WTC11 (cell line): Measurements from ENCODE around the gene PDK2. TPM values are rescaled to one million over a fixed set of nuclear protein-coding genes. Genes with fewer than 3 reads are reported as not detected.
A peak's percentile ranks its signal among the peaks of the same experiment; 100 is the strongest.

Experiments used
- ATAC-seq: fragments of 200-7000 bp; cut with Tn5 transposase; 2 replicates; pipeline ENCODE4 v1.10.0; 2021; ENCODE audit warnings: mild to moderate bottlenecking, moderate library complexity
- CTCF ChIA-PET: fragments of 300-600 bp; sonication (Branson Sonifier 250); formaldehyde crosslinking; loops from one replicate; lab custom pipeline; 2021; ENCODE audit warnings: antibody characterized with exemption; lab: Charles Lee
- POLR2A ChIA-PET: fragments of 350-600 bp; sonication (Branson Sonifier 250); formaldehyde crosslinking; loops from one replicate; lab custom pipeline; 2021; ENCODE audit warnings: antibody characterized with exemption; lab: Charles Lee
- DNase-seq: peaks from one replicate; pipeline ENCODE4 v3.0.0; 2021; ENCODE audit warnings: low spot score
- H3K27ac Mint-ChIP-seq: 2 replicates; pipeline ENCODE4 v1.8.0; 2021; ENCODE audit warnings: mixed read lengths
- H3K27me3 Mint-ChIP-seq: 2 replicates; pipeline ENCODE4 v1.8.0; 2021; ENCODE audit warnings: low read depth, mild to moderate bottlenecking, moderate library complexity, mixed read lengths
- H3K36me3 Mint-ChIP-seq: 2 replicates; pipeline ENCODE4 v1.8.0; 2021; ENCODE audit warnings: mixed read lengths
- H3K4me1 Mint-ChIP-seq: 2 replicates; pipeline ENCODE4 v1.8.0; 2022; ENCODE audit warnings: mixed read lengths
- H3K4me3 Mint-ChIP-seq: 2 replicates; pipeline ENCODE4 v1.8.0; 2021; ENCODE audit warnings: mild to moderate bottlenecking, moderate library complexity, mixed read lengths
- H3K9me3 Mint-ChIP-seq: 2 replicates; pipeline ENCODE4 v1.8.0; 2021; ENCODE audit warnings: mixed read lengths
- ATF2 ChIP-seq: sonication (generic); formaldehyde crosslinking; IDR thresholded peaks from 2 replicates; pipeline ENCODE4 v1.8.1; 2022; ENCODE audit warnings: low read depth, missing genetic modification reagents, borderline replicate concordance
- ATF6 ChIP-seq: sonication (generic); formaldehyde crosslinking; IDR thresholded peaks from 2 replicates; pipeline ENCODE4 v1.8.1; 2023; ENCODE audit warnings: mild to moderate bottlenecking, missing genetic modification reagents
- CDX4 ChIP-seq: fragments of 250-450 bp; sonication (Bioruptor Pico); IDR thresholded peaks from 2 replicates; pipeline ENCODE4 v1.9.0; 2021; ENCODE audit warnings: moderate library complexity, mild to moderate bottlenecking, inconsistent platforms, borderline replicate concordance
- E2F1 ChIP-seq: sonication (generic); formaldehyde crosslinking; IDR thresholded peaks from 2 replicates; pipeline ENCODE4 v1.8.0; 2022; ENCODE audit warnings: mild to moderate bottlenecking, missing genetic modification reagents
- E2F5 ChIP-seq: sonication (generic); formaldehyde crosslinking; IDR thresholded peaks from 2 replicates; pipeline ENCODE4 v1.8.1; 2022; ENCODE audit warnings: mild to moderate bottlenecking, moderate library complexity, missing genetic modification reagents
- FOXK1 ChIP-seq: sonication (generic); formaldehyde crosslinking; IDR thresholded peaks from 2 replicates; pipeline ENCODE4 v1.8.0; 2022; ENCODE audit warnings: mild to moderate bottlenecking, moderate library complexity, missing genetic modification reagents
- FOXP1 ChIP-seq: sonication (generic); formaldehyde crosslinking; IDR thresholded peaks from 2 replicates; pipeline ENCODE4 v1.8.0; 2022; ENCODE audit warnings: missing genetic modification reagents, mild to moderate bottlenecking, moderate library complexity, borderline replicate concordance
- FOXP4 ChIP-seq: sonication (generic); formaldehyde crosslinking; IDR thresholded peaks from 2 replicates; pipeline ENCODE4 v1.8.0; 2022; ENCODE audit warnings: mild to moderate bottlenecking, missing genetic modification reagents
- GABPB1 ChIP-seq: sonication (generic); formaldehyde crosslinking; IDR thresholded peaks from 2 replicates; pipeline ENCODE4 v1.8.1; 2023; ENCODE audit warnings: mild to moderate bottlenecking, missing genetic modification reagents
- GRHL2 ChIP-seq: fragments of 250-450 bp; sonication (Bioruptor Pico); IDR thresholded peaks from 2 replicates; pipeline ENCODE4 v1.8.0; 2022; ENCODE audit warnings: mild to moderate bottlenecking, moderate library complexity; ENCODE audit not compliant: insufficient replicate concordance, severe bottlenecking
- HMGA2 ChIP-seq: fragments of 250-450 bp; sonication (Bioruptor Pico); IDR thresholded peaks from 2 replicates; pipeline ENCODE4 v1.4.0; 2021; ENCODE audit warnings: mild to moderate bottlenecking, moderate library complexity
- JUN ChIP-seq: sonication (generic); formaldehyde crosslinking; IDR thresholded peaks from 2 replicates; pipeline ENCODE4 v1.8.0; 2023; ENCODE audit warnings: mild to moderate bottlenecking, missing genetic modification reagents
- MAX ChIP-seq: sonication (generic); formaldehyde crosslinking; IDR thresholded peaks from 2 replicates; pipeline ENCODE4 v1.8.0; 2022; ENCODE audit warnings: mild to moderate bottlenecking, missing genetic modification reagents
- NFATC4 ChIP-seq: fragments of 250-450 bp; sonication (Bioruptor Pico); IDR thresholded peaks from 2 replicates; pipeline ENCODE4 v1.9.0; 2021; ENCODE audit warnings: mild to moderate bottlenecking
- NFYB ChIP-seq: sonication (generic); formaldehyde crosslinking; conservative IDR thresholded peaks from 2 replicates; pipeline ENCODE4 v1.8.0; 2022; ENCODE audit warnings: low read depth, missing genetic modification reagents
- SOX15 ChIP-seq: fragments of 250-450 bp; sonication (Bioruptor Pico); IDR thresholded peaks from 2 replicates; pipeline ENCODE4 v1.9.0; 2021; ENCODE audit warnings: mild to moderate bottlenecking
- TEAD4 ChIP-seq: sonication (generic); formaldehyde crosslinking; IDR thresholded peaks from 2 replicates; pipeline ENCODE4 v1.8.0; 2022; ENCODE audit warnings: mild to moderate bottlenecking, missing genetic modification reagents
- ZBTB43 ChIP-seq: sonication (generic); formaldehyde crosslinking; IDR thresholded peaks from 2 replicates; pipeline ENCODE4 v1.8.1; 2023; ENCODE audit warnings: mild to moderate bottlenecking, missing genetic modification reagents
- ZMAT4 ChIP-seq: fragments of 250-450 bp; sonication (Bioruptor Pico); IDR thresholded peaks from 2 replicates; pipeline ENCODE4 v1.9.0; 2021; ENCODE audit warnings: mild to moderate bottlenecking
- ZNF138 ChIP-seq: sonication (generic); formaldehyde crosslinking; conservative IDR thresholded peaks from 2 replicates; pipeline ENCODE4 v1.8.1; 2022; ENCODE audit warnings: mild to moderate bottlenecking, moderate library complexity, missing genetic modification reagents
- total RNA-seq: library from RNA; stranded (reverse); gene quantifications from 3 replicates; pipeline ENCODE4 v1.2.3, GENCODE V29; 2021

PDK2 gene
- total RNA-seq, 1 experiment from 2014 or later: 16.6 TPM

- H3K9me3 Mint-ChIP-seq: no peaks in the 10 kb centered on the region
- ChIA-PET CTCF (interaction anchor here (0.8 to 4.1 kb wide), 20 partner anchors 10 to 665 kb away, joined by 3 to 46 read pairs (median 7); partner anchors contain the start of genes COL1A1, PPP1R9B and SAMD14), POLR2A (interaction anchor here (1.3 kb wide), 1 partner anchor 34 kb away, joined by 3 read pairs; no protein-coding TSS in a partner anchor)
- ATAC-seq (no peak), DNase-seq (no peak)
- H3K27ac Mint-ChIP-seq: no peak overlapping the region
- peaks cover 65% of the 10 kb centered on the region for H3K27me3 Mint-ChIP-seq
- H3K4me1 Mint-ChIP-seq: peaks cover 28% of the 10 kb centered on the region
- peak overlapping the region; percentile 26 for H3K4me3 Mint-ChIP-seq
- no peaks in the 10 kb centered on the region for H3K36me3 Mint-ChIP-seq
- TF ChIP-seq TEAD4 (CRISPR knock-in tag) (no peak), E2F5 (CRISPR knock-in tag) (no peak), GRHL2 (CRISPR knock-in tag) (no peak), JUN (CRISPR knock-in tag) (no peak), ZMAT4 (CRISPR knock-in tag) (no peak), NFATC4 (no peak), NFYB (CRISPR knock-in tag) (no peak), ATF2 (no peak), FOXK1 (CRISPR knock-in tag) (no peak), CDX4 (CRISPR knock-in tag) (no peak), ZBTB43 (CRISPR knock-in tag) (no peak), ATF6 (no peak), MAX (CRISPR knock-in tag) (no peak), FOXP4 (no peak), FOXP1 (CRISPR knock-in tag) (no peak), SOX15 (CRISPR knock-in tag) (no peak), E2F1 (CRISPR knock-in tag) (no peak), GABPB1 (CRISPR knock-in tag) (no peak), HMGA2 (no peak), ZNF138 (CRISPR knock-in tag) (no peak)
Measured at GRCh38 chr17:50118076-50118827, 23.1 kb downstream of the PDK2 start.
